ENCODE measurements around the gene HOXB6. TPM values are rescaled to one million over a fixed set of nuclear protein-coding genes. Genes with fewer than 3 reads are reported as not detected.

The HOXB6 gene
- total RNA-seq, 1 donor from 2014 or later, result not detected

GRCh38 chr17:48582750-48583069 lies 22.1 kb downstream of the HOXB6 start:
- Mint-ChIP-seq H3K27ac (no peak overlapping the region), H3K4me3 (no peak overlapping the region), H3K9me3 (peaks cover 23% of the 10 kb centered on the region), H3K27me3 (ENCODE audit: insufficient read depth, low read depth) (peaks cover 95% of the 10 kb centered on the region), H3K36me3 (no peaks in the 10 kb centered on the region), H3K4me1 (peaks cover 4% of the 10 kb centered on the region)
- TF ChIP-seq EZH2phosphoT487 (IDR thresholded peaks at IDR 0.05) (no peak), EZH2 (IDR thresholded peaks at IDR 0.05) (no peak), CTCF (IDR thresholded peaks at IDR 0.05) (no peak)
- H2AFZ ChIP-seq (replicated peaks), result no peak overlapping the region
- H3K79me2 ChIP-seq (ENCODE audit: low read depth), result no peaks in the 10 kb centered on the region
- no peak overlapping the region for H3K27ac ChIP-seq
- no peak overlapping the region for H3K4me3 ChIP-seq
- no peaks in the 10 kb centered on the region for H3K9me3 ChIP-seq (ENCODE audit: low read depth)
- no peak overlapping the region for H3K4me2 ChIP-seq
- H3K9ac ChIP-seq, result no peak overlapping the region
- H4K20me1 ChIP-seq (ENCODE audit: low read depth), result peaks cover 91% of the 10 kb centered on the region
- peaks cover 100% of the 10 kb centered on the region for H3K27me3 ChIP-seq
- H3F3A ChIP-seq (ENCODE audit: low read depth), result no peaks in the 10 kb centered on the region
- no peaks in the 10 kb centered on the region for H3K4me1 ChIP-seq
- DNase-seq (ENCODE audit: low spot score), result no peak
- no peaks in the 10 kb centered on the region for H3K36me3 ChIP-seq

GRCh38 chr17:48579760-48580554 lies 24.8 kb downstream of the HOXB6 start:
- Mint-ChIP-seq H3K27ac (no peak overlapping the region), H3K27me3 (ENCODE audit: insufficient read depth, low read depth) (peaks cover 93% of the 10 kb centered on the region), H3K4me3 (no peak overlapping the region), H3K9me3 (peaks cover 15% of the 10 kb centered on the region), H3K4me1 (no peaks in the 10 kb centered on the region), H3K36me3 (no peaks in the 10 kb centered on the region)
- Histone ChIP-seq H3K4me2 (no peak overlapping the region), H4K20me1 (ENCODE audit: low read depth) (peaks cover 93% of the 10 kb centered on the region), H3K9ac (no peak overlapping the region), H3K27me3 (peaks cover 100% of the 10 kb centered on the region), H3K9me3 (ENCODE audit: low read depth) (no peaks in the 10 kb centered on the region), H3K36me3 (no peaks in the 10 kb centered on the region), H2AFZ (replicated peaks) (no peak overlapping the region), H3K27ac (no peak overlapping the region), H3K4me3 (no peak overlapping the region), H3F3A (ENCODE audit: low read depth) (peaks cover 4% of the 10 kb centered on the region), H3K79me2 (ENCODE audit: low read depth) (no peaks in the 10 kb centered on the region), H3K4me1 (no peaks in the 10 kb centered on the region)
- peak; percentile 55 for TF ChIP-seq EZH2 (IDR thresholded peaks at IDR 0.05)
- no peak for TF ChIP-seq CTCF (IDR thresholded peaks at IDR 0.05)
- TF ChIP-seq EZH2phosphoT487 (IDR thresholded peaks at IDR 0.05), result no peak
- DNase-seq (ENCODE audit: low spot score), result no peak

- Histone ChIP-seq H3K27ac (no peak overlapping the region), H3K79me2 (ENCODE audit: low read depth) (no peaks in the 10 kb centered on the region), H3K4me2 (no peak overlapping the region), H4K20me1 (ENCODE audit: low read depth) (peaks cover 93% of the 10 kb centered on the region), H3F3A (ENCODE audit: low read depth) (peaks cover 4% of the 10 kb centered on the region), H3K9ac (no peak overlapping the region), H2AFZ (replicated peaks) (no peak overlapping the region), H3K36me3 (no peaks in the 10 kb centered on the region), H3K9me3 (ENCODE audit: low read depth) (no peaks in the 10 kb centered on the region), H3K4me1 (no peaks in the 10 kb centered on the region), H3K27me3 (peaks cover 100% of the 10 kb centered on the region), H3K4me3 (no peak overlapping the region)
- Mint-ChIP-seq H3K36me3 (no peaks in the 10 kb centered on the region), H3K4me1 (no peaks in the 10 kb centered on the region), H3K9me3 (peaks cover 15% of the 10 kb centered on the region), H3K27ac (no peak overlapping the region), H3K27me3 (ENCODE audit: insufficient read depth, low read depth) (peaks cover 93% of the 10 kb centered on the region), H3K4me3 (peak overlapping the region; percentile 41)
- no peak for DNase-seq (ENCODE audit: low spot score)
- TF ChIP-seq CTCF (IDR thresholded peaks at IDR 0.05) (no peak), EZH2 (IDR thresholded peaks at IDR 0.05) (peak; percentile 79), EZH2phosphoT487 (IDR thresholded peaks at IDR 0.05) (no peak)
These were observed 25.4 kb downstream of the HOXB6 start for GRCh38 chr17:48579471-48579759.
